GM19372 (cell line): ENCODE results near the gene DNHD1.
A peak's percentile ranks its signal among the peaks of the same experiment; 100 is the strongest.

Experiments used
- ATAC-seq: cut with Tn5 transposase; IDR thresholded peaks from one replicate; pipeline ENCODE4 v1.9.1; 2021; ENCODE audit warnings: mild to moderate bottlenecking, low read depth, moderate library complexity; ENCODE audit not compliant: unreplicated experiment

The DNHD1 gene, protein sequence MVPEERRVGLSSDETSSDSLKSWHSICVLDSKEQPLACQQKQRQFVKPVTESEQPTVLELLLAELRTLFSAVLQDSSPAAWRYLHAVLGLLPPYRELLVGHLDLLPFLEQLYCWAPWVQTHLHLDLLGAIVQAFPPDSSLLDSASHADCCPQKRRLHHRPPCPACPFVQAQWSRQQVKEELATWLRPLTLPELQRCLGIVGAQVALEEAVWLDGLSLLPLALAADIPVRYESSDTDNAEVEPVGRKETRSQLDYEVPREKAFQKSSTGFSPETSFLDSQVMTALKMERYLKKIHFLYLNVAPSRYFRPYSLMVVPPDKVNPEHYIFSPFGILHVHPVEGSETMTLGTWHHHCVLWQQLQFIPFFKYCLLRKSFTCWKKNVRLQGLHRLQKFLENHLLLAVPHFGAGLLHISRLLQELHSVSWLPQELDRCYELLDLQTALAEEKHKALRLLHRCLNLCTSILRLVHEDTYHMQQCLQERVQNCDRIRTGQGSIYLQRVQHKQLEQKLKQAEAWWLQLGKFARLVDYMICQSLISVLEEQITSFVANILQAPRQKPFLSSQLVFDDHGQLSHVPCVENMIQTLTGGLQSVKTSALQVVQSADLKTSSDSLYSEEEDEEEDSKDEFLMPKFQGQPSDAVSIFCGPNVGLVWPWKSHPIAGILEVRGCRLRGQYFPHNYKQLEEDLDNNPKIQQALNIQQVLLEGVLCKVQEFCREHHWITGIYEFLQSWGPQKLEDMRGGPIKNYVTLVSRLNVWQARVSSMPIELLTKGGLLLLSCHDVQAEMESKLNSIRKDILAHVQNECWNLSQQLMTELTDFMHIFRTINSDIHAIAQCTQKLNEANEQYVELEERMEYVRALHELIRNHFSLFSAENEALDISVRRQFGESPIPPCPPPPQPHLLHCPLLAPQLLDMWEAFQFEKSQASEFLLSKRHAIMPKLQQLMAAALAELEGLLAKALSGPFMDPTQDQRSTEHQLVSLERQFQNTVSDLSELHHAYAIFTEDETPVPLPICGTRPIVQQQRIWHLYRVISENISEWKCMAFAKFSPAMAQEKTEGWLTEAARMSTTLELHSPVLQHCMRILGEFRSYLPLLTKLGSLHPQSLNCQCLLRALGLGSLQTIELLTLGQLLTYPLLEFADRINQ (N-terminal part only)

DNA sequence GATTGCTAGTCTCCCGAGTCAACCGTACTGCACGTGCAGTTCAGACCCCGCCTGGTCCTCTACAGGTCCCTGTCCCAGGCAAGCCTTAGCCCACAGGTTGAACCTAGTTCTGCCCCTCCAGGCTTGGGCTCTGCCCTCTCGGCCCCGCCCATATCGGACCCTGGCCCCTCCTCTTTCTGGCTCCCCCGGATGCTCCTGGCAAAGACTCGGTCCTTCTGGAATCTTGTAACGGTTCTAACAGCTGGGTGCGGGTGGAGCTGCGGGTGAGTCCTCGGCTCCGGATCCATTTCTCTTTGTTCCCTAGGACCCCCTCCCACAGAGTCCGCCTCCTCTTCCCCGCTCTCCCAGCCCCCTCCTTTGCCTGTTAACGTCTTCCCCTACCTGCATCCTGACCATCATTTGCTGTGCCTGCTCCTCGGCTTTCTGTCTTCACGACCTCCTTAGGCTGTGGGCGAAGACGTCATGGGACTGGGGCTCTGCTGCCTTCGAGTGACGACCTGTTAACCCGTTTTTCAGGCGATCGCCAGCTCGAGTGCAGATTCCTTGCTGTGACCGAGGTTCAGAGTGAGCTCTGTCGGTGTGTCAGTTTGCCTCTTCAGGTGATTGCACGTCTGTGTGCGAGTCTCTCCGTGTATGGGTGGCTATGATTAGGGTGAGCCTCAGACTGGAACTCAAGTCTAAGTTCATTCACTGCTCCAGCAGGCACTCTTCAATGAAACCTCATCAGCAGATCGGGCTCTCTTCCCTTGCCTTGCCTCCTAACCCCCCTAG lies at the start of gene DNHD1:
DNHD1 (plus strand) TSS at position 212 of the 771 bp plus-strand sequence. CDS start 936 bp downstream, outside the sequence.
- ATAC-seq: no peak

GRCh38 chr11:6448574-6448973 lies 48.5 kb upstream of the DNHD1 start:
- no peak for ATAC-seq

DNA sequence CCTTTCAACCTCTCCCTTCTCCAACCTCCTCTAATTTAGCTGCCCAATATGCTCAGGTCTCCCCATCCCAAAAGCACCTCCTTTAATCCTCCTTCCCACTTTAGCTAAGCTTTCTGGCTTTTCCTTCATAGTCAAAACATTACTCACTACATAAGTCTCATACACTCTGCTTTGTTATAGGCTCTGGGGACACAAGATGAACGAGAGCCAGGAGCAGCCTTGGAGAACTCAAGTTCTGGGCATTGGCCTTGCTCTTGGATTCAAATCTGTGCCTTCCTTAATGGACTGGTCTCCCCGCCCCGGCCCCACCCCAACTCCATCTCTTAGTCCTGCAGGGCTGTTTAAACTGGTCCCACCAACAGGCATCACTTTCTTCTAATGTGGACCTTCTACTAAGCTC lies 44.9 kb upstream of the DNHD1 start:
- no peak for ATAC-seq

- ATAC-seq: no peak
These were observed 43.9 kb upstream of the DNHD1 start for GRCh38 chr11:6453152-6453551.

- ATAC-seq: no peak
These were observed 42.0 kb upstream of the DNHD1 start for GRCh38 chr11:6455070-6455469.

DNA sequence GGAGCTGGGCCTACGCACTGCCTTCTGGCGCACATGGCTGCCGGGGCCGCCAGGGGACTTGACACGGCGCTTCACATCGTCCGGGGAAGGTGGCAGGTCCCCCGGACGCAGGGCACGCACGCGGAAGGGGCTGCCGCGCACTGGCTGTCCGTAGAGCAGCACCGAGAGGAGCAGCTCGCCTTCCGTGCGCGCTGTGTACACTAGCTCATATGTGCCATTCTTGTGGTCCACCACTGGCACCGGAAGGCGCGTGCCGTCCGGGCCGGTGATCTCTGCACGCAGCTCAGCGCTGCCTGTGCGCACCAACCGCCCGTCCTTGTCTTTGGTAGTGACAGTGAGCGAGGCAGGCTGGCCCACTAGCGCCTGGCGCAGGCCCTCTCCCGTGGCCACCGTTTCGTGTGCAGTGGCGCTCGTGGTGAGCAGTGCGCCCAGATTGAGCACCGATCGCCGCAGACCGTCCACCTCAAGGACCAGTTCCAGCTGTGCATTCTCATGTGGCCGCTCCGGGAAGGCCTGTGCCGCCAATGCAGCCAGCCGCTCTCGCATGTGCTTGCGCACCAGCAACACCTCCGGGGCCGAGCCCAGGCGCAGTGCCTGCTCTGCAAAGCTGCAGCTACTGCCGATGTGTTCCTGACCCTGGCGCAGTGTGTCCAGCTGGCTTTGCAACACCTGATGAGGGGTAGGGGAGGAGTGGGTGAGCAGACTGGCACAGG lies 40.6 kb upstream of the DNHD1 start:
- ATAC-seq: no peak

DNA sequence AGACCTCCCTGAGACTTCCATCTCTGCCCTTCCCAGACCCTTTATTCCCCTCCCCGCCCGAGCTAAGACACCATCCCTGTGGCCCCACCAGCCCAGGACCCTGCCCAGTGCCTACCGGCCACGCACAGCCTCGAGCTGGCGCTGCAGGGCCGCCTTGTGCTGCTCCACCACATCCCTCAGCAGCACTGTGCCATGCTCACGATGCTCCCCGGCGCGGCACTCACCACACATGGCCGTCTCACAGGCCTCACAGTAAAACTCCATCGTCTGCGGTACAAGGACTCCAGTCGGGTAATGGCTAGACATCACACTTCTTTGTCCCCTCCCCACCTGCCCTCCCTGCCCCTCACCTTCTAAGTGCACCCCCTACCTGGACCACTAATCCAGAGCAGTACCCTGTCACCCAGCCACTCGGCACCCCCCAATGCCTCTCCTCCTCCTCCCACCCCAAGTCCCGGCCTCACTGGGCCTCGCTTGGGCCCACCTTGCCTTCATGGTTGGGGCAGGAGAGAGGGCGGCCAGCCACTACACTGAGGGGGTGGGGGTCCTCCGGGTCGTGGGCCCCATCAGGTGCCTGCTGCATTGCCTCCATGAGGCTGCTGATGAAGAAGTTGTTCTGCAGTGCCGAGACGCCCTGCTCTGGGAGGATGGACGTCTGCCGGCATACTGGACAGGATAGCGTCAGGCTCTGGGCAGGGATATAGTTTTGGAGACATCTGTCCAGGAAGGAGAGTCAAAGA lies 39.3 kb upstream of the DNHD1 start:
- ATAC-seq: no peak

GRCh38 chr11:6458352-6459098 lies 38.6 kb upstream of the DNHD1 start:
- ATAC-seq: no peak

DNA sequence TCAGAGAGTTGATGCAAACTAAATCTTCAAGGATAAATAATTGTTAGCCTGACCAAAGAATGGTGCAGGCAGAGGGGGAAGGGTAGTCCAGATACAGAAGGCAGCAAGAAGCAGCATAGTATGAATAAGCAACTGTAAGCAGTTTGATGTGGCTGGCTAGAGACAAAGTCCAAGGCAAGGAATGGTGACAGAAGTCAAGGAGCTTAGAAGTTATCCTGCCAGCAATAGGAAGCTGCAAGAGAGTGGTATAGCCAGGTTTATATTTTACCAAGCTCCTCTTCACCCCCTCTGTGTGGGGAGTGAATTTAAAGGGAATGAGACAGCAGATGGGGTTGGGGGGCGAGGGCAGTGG lies 38.0 kb upstream of the DNHD1 start:
- no peak for ATAC-seq

GRCh38 chr11:6468712-6469495 lies 28.2 kb upstream of the DNHD1 start:
- peak; percentile 53 for ATAC-seq

GRCh38 chr11:6469599-6469998 lies 27.5 kb upstream of the DNHD1 start:
- no peak for ATAC-seq

DNA sequence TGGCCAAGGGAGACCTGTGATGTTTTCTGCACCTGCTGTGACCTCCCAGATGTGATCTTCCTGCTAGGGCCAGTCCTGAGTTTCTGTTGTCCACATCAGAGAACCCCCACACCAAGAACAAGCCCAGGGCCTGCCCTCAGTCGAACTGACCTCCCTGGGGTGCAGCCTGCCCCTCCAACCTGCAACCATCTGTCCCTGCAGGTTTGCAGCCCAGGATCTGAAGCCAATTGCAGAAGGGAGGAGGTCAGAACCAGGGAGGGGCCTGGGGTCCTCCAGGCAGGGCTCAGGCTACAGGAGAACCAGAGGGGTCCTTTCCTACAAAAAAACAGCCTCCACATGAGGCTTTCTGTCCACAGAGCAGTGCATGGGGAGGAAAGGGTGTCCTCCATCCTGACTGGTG lies 24.1 kb upstream of the DNHD1 start:
- no peak for ATAC-seq

- ATAC-seq: peak; percentile 66
These were observed 23.3 kb upstream of the DNHD1 start, which contains the start of gene TRIM3 for GRCh38 chr11:6473451-6474412. TRIM3 (minus strand) TSS chr11:6473941; CDS start chr11:6465695, 8,246 bp downstream.

DNA sequence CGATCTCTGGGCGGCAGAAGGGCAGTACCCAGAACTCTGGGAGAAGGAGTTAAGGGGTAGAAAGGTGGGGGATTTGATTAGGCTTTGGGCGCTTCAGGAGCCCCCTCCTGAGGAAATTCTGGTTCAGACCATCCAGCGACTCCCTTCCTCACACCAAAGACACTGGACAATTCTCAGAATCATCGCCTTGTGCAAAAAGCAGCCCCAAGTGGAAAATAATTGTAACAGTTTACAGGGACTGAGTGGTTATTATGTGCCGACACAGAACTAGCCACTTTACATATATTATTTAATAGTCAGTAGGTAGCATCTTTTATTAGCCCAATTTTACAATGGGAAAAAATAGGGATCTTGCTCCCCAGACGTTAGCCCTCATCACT lies 22.7 kb upstream of the DNHD1 start:
- no peak for ATAC-seq

DNA sequence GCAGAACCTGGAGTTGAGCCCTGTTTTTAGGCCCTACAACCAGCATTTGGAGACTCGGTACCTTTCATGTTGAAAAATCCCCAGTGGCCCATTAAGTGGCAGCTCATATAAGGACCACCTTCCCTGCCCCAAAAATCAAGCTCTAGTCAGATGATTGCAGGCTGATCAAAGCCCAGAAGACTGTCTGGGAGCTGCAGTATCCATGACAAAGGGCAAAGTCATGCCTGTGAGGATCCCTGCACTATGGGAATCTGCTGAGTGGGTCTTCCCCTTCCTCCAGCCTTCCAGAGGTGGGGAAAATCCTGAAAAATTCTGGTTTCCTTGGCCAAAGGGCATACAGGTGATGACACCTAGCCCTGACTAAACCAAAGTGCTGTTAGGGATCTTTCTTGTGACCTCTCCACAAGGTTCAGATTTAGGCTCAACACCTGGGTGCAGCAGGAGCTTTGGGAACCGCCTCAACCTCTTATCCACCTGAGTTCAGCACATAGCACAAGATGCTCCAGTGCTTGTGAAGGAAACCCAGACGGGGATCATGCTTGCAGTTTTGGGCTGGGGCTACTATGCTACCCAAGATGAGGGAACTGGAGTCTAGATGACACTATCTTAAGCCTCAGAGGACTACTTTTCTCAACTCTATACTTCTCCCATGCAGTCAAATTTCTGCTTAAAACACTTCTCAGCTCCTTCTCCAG lies 22.1 kb upstream of the DNHD1 start:
- ATAC-seq: no peak

DNA sequence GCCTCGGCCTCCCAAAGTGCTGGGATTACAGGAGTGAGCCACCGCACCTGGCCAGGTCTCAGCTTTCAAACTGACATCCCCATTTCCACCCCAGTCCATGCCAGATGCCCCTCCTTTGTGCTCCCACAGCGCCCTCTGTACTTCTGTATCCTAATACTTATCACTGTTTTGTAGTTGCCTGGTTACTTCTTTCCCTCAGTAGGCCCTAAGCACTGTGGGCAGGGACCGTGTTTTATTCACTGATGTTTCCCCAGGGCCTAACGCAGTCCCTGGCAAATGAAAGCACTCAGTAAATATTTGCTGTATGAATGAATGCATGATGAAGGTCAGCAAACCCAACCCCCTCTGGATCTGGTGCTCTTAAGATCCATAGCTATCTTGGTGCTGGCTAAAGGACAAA lies 21.1 kb upstream of the DNHD1 start:
- no peak for ATAC-seq
